GM12878 (cell line): ENCODE results near the gene CHST13.

Experiments used
- CREB1 ChIP-seq: IDR thresholded peaks from 2 replicates; pipeline ENCODE4 v1.6.1; 2012; ENCODE audit warnings: low read depth, mild to moderate bottlenecking, inconsistent platforms
- CTCF ChIP-seq, 3 experiments: IDR thresholded peaks in 2 of 3; conservative IDR thresholded peaks in 1 of 3; 2 replicates each; pipeline ENCODE4 v1.5.1; 2011; ENCODE audit warnings: low read depth in 3 of 3, low read length in 3 of 3, mild to moderate bottlenecking in 3 of 3, control low read depth in 2 of 3, moderate library complexity in 2 of 3, inconsistent platforms in 1 of 3, mixed read lengths in 1 of 3; ENCODE audit not compliant: control insufficient read depth in 2 of 3, insufficient read depth in 1 of 3; ENCODE audit errors: extremely low read depth in 1 of 3
- MXI1 ChIP-seq: fragments of 150-350 bp; IDR thresholded peaks from 2 replicates; pipeline ENCODE4 v1.6.1; 2011; ENCODE audit warnings: low read depth, mild to moderate bottlenecking, inconsistent platforms, low read length, improper control_type of control experiment
- POLR2A ChIP-seq: IDR thresholded peaks from 2 replicates; pipeline ENCODE4 v1.6.1; 2011; ENCODE audit warnings: low read depth, mild to moderate bottlenecking, low read length
- RB1 ChIP-seq: fragments of 450-650 bp; formaldehyde crosslinking; IDR thresholded peaks from 2 replicates; pipeline ENCODE4 v1.6.1; 2017; ENCODE audit warnings: mild to moderate bottlenecking, borderline replicate concordance
- SIN3A ChIP-seq: IDR thresholded peaks from 2 replicates; pipeline ENCODE4 v1.6.1; 2012; ENCODE audit warnings: low read depth, low read length, improper control_type of control experiment
- SPI1 ChIP-seq: IDR thresholded peaks from 2 replicates; pipeline ENCODE4 v1.6.1; 2011; ENCODE audit warnings: low read depth, mild to moderate bottlenecking, low read length, moderate library complexity, borderline replicate concordance; ENCODE audit not compliant: insufficient read depth
- USF2 ChIP-seq: IDR thresholded peaks from 2 replicates; pipeline ENCODE4 v1.6.1; 2011; ENCODE audit warnings: low read depth, low read length, improper control_type of control experiment, borderline replicate concordance

- TF ChIP-seq CTCF (IDR thresholded peaks at IDR 0.05 in 2 of 3, conservative IDR thresholded peaks at IDR 0.05 in 1 of 3; ENCODE audit: control insufficient read depth in 2 of 3, extremely low read depth in 1 of 3, insufficient read depth in 1 of 3, low read depth in 3 of 3, low read length in 3 of 3) (no peak), RB1 (no peak), MXI1 (no peak), CREB1 (no peak), SIN3A (no peak), USF2 (no peak), SPI1 (no peak), POLR2A (no peak)
Measured at GRCh38 chr3:126545544-126545943, 21.6 kb downstream of the CHST13 start.
